ENCODE results near the gene ELMO1. TPM values are rescaled to one million over a fixed set of nuclear protein-coding genes. Genes with fewer than 3 reads are reported as not detected.

Gene ELMO1
- total RNA-seq, 1 donor from 2014 or later, result 0.13 TPM

GRCh38 chr7:37198041-37198905, 250.4 kb downstream of the ELMO1 start:
- no peak for DNase-seq (ENCODE audit: low read depth)

- DNase-seq (ENCODE audit: low read depth), result no peak
Measured at GRCh38 chr7:37197108-37197507, 251.6 kb downstream of the ELMO1 start.

- DNase-seq (ENCODE audit: low read depth), result no peak
Measured at GRCh38 chr7:37196676-37197075, 252.0 kb downstream of the ELMO1 start.

- no peak for DNase-seq (ENCODE audit: low read depth)
Measured at GRCh38 chr7:37195388-37195787, 253.3 kb downstream of the ELMO1 start.

GRCh38 chr7:37194943-37195342, 253.7 kb downstream of the ELMO1 start:
- DNase-seq (ENCODE audit: low read depth), result no peak

GRCh38 chr7:37193775-37194135, 254.9 kb downstream of the ELMO1 start:
- DNase-seq (ENCODE audit: low read depth), result no peak

GRCh38 chr7:37193087-37193774, 255.4 kb downstream of the ELMO1 start:
- DNase-seq (ENCODE audit: low read depth), result no peak

- no peak for DNase-seq (ENCODE audit: low read depth)
Measured at GRCh38 chr7:37191797-37192196, 256.9 kb downstream of the ELMO1 start.

GRCh38 chr7:37187179-37187578, 261.5 kb downstream of the ELMO1 start:
- DNase-seq (ENCODE audit: low read depth), result no peak

GRCh38 chr7:37186753-37187152, 261.9 kb downstream of the ELMO1 start:
- no peak for DNase-seq (ENCODE audit: low read depth)

GRCh38 chr7:37181550-37181932, 267.1 kb downstream of the ELMO1 start:
- no peak for DNase-seq (ENCODE audit: low read depth)

GRCh38 chr7:37180828-37181549, 267.7 kb downstream of the ELMO1 start:
- DNase-seq (ENCODE audit: low read depth), result no peak

- DNase-seq (ENCODE audit: low read depth), result no peak
Measured at GRCh38 chr7:37176079-37176478, 272.6 kb downstream of the ELMO1 start.

- DNase-seq (ENCODE audit: low read depth), result no peak
Measured at GRCh38 chr7:37174460-37174859, 274.2 kb downstream of the ELMO1 start.

- DNase-seq (ENCODE audit: low read depth), result no peak
Measured at GRCh38 chr7:37173670-37174069, 275.0 kb downstream of the ELMO1 start.

- DNase-seq (ENCODE audit: low read depth), result peak; percentile 23
Measured at GRCh38 chr7:37162106-37162505, 286.6 kb downstream of the ELMO1 start.

- no peak for DNase-seq (ENCODE audit: low read depth)
Measured at GRCh38 chr7:37160656-37161055, 288.0 kb downstream of the ELMO1 start.

GRCh38 chr7:37153376-37153775, 295.3 kb downstream of the ELMO1 start:
- DNase-seq (ENCODE audit: low read depth), result no peak

GRCh38 chr7:37151741-37152413, 296.8 kb downstream of the ELMO1 start:
- DNase-seq (ENCODE audit: low read depth), result no peak

- no peak for DNase-seq (ENCODE audit: low read depth)
Measured at GRCh38 chr7:37150856-37151255, 297.8 kb downstream of the ELMO1 start.

GRCh38 chr7:37150180-37150579, 298.5 kb downstream of the ELMO1 start:
- no peak for DNase-seq (ENCODE audit: low read depth)

- DNase-seq (ENCODE audit: low read depth), result no peak
Measured at GRCh38 chr7:37149773-37150124, 298.9 kb downstream of the ELMO1 start.

Data from myocyte (in vitro differentiated cells).